ENCODE measurements around the gene RUBCN. TPM values are rescaled to one million over a fixed set of nuclear protein-coding genes. Genes with fewer than 3 reads are reported as not detected.
"Not testable (repeated sequence)": the region's sequence is repeated elsewhere in the genome, so short reads cannot be mapped to it uniquely, and the experiment has no call there.

Gene RUBCN
- polyA plus RNA-seq, 1 of the 3 experiments (the other 2 are of a cell fraction) = 14.9 TPM

GRCh38 chr3:197711973-197712707 lies 24.6 kb downstream of the RUBCN start (continued):
- TF ChIP-seq, protein P1, sequence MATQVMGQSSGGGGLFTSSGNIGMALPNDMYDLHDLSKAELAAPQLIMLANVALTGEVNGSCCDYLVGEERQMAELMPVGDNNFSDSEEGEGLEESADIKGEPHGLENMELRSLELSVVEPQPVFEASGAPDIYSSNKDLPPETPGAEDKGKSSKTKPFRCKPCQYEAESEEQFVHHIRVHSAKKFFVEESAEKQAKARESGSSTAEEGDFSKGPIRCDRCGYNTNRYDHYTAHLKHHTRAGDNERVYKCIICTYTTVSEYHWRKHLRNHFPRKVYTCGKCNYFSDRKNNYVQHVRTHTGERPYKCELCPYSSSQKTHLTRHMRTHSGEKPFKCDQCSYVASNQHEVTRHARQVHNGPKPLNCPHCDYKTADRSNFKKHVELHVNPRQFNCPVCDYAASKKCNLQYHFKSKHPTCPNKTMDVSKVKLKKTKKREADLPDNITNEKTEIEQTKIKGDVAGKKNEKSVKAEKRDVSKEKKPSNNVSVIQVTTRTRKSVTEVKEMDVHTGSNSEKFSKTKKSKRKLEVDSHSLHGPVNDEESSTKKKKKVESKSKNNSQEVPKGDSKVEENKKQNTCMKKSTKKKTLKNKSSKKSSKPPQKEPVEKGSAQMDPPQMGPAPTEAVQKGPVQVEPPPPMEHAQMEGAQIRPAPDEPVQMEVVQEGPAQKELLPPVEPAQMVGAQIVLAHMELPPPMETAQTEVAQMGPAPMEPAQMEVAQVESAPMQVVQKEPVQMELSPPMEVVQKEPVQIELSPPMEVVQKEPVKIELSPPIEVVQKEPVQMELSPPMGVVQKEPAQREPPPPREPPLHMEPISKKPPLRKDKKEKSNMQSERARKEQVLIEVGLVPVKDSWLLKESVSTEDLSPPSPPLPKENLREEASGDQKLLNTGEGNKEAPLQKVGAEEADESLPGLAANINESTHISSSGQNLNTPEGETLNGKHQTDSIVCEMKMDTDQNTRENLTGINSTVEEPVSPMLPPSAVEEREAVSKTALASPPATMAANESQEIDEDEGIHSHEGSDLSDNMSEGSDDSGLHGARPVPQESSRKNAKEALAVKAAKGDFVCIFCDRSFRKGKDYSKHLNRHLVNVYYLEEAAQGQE (IDR thresholded peaks at IDR 0.05; ENCODE audit: low read depth, low read length) = no peak
- TF ChIP-seq TEAD4 (IDR thresholded peaks at IDR 0.05; ENCODE audit: borderline replicate concordance, insufficient read depth) (peak; percentile 41; the same call in 1 of the 2 replicates), EZH2phosphoT487 (IDR thresholded peaks at IDR 0.05; ENCODE audit: borderline replicate concordance, low read depth) (no peak), SMC3 (IDR thresholded peaks at IDR 0.05; ENCODE audit: low read depth, low read length) (no peak), YY1 (IDR thresholded peaks at IDR 0.05; ENCODE audit: low read depth) (no peak), TCF12 (IDR thresholded peaks at IDR 0.05) (peak; percentile 58), POLR2AphosphoS5 (IDR thresholded peaks at IDR 0.05; ENCODE audit: low read depth, low read length) (peak; percentile 51; the same call in 1 of the 2 replicates), MXI1 (IDR thresholded peaks at IDR 0.05; ENCODE audit: low read depth, low read length) (no peak; the same call in 1 of the 2 replicates), FOSL2 (IDR thresholded peaks at IDR 0.05; ENCODE audit: borderline replicate concordance, low read depth) (peak; percentile 95), IRF3 (IDR thresholded peaks at IDR 0.05; ENCODE audit: low read depth, low read length) (no peak), TAF1 (IDR thresholded peaks at IDR 0.05; ENCODE audit: borderline replicate concordance, low read depth, low read length) (0 out of 2 replicates have a peak, but pooled peaks have one; percentile 36), SIN3A (IDR thresholded peaks at IDR 0.05; ENCODE audit: borderline replicate concordance, low read depth, low read length) (peak; percentile 63; the same call in 1 of the 2 replicates), CHD2 (IDR thresholded peaks at IDR 0.05; ENCODE audit: low read length, partially characterized antibody) (peak; percentile 13), GATA2 (CRISPR knock-in tag; IDR thresholded peaks at IDR 0.05) (no peak), RAD21 (IDR thresholded peaks at IDR 0.05; ENCODE audit: low read length) (no peak), EP300 (IDR thresholded peaks at IDR 0.05; ENCODE audit: borderline replicate concordance in 1 of 2, low read depth in 1 of 2, low read length in 1 of 2) (peak in 1 of 2 experiments; percentile 23; a peak in 1 of 4 replicates), CTCF (IDR thresholded peaks at IDR 0.05) (no peak), NFIC (IDR thresholded peaks at IDR 0.05; ENCODE audit: borderline replicate concordance) (no peak), FOXM1 (IDR thresholded peaks at IDR 0.05; ENCODE audit: low read depth) (no peak), RCOR1 (IDR thresholded peaks at IDR 0.05; ENCODE audit: low read length) (no peak)
- TF ChIP-seq, protein P2, sequence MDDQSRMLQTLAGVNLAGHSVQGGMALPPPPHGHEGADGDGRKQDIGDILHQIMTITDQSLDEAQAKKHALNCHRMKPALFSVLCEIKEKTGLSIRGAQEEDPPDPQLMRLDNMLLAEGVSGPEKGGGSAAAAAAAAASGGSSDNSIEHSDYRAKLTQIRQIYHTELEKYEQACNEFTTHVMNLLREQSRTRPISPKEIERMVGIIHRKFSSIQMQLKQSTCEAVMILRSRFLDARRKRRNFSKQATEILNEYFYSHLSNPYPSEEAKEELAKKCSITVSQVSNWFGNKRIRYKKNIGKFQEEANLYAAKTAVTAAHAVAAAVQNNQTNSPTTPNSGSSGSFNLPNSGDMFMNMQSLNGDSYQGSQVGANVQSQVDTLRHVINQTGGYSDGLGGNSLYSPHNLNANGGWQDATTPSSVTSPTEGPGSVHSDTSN (IDR thresholded peaks at IDR 0.05) = peak; percentile 39; the same call in 1 of the 2 replicates

DNA sequence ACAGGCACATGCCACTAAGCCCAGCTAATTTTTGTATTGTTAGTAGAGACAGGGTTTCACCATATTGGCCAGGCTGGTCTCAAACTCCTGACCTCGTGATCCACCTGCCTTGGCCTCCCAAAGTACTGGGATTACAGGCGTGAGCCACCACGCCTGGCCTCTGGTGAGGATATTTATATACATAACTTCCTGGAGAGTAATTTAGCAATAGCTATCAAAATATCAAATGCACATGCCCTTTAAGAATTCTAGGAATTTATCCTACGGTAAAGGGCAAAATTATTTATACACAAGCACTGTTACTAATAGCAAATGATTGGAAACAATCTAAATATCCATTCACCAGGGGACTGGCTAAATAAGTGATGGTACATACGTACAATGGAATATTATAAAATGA lies 25.7 kb downstream of the RUBCN start:
- 88% methylated on average over 5 of the region's 5 CpGs for WGBS (ENCODE audit: low lambda C conversion rate)
- H3K4me1 ChIP-seq (ENCODE audit: control insufficient read depth in 1 of 2, insufficient read depth in 2 of 2, low read depth in 1 of 2, low read length in 1 of 2) = peaks cover 6 to 18% of the 10 kb centered on the region in 2 experiments; a peak in 3 of 4 replicates
- H4K20me1 ChIP-seq (ENCODE audit: insufficient read depth); H3K4me2 ChIP-seq; H3K9me3 ChIP-seq; H3K36me3 ChIP-seq (replicated peaks in 1 of 2; ENCODE audit: control insufficient read depth in 1 of 2, insufficient read depth in 2 of 2, low read length in 1 of 2); POLR2A ChIA-PET; H3K4me3 ChIP-seq (ENCODE audit: low read depth in 2 of 2, low read length in 1 of 2); H2AFZ ChIP-seq (ENCODE audit: low read depth); H3K9ac ChIP-seq; DNase-seq; H3K9me2 ChIP-seq; H3K27me3 ChIP-seq (ENCODE audit: insufficient read depth): not testable (repeated sequence)
- peaks cover 30% of the 10 kb centered on the region for H3K79me2 ChIP-seq (ENCODE audit: insufficient read depth)
- peak overlapping the region in 1 of 2 experiments; percentile 98; a peak in 2 of 4 replicates for H3K27ac ChIP-seq (ENCODE audit: low read depth in 2 of 2, low read length in 1 of 2)
- CTCF ChIA-PET = interaction anchor here (1.3 kb wide), 1 partner anchor 9 kb away, joined by 3 read pairs; no protein-coding TSS in a partner anchor
- peaks cover 28% of the 10 kb centered on the region for H3F3A ChIP-seq (replicated peaks; ENCODE audit: insufficient read depth)

All from SK-N-SH (cell line).